Vagina (tissue), 2 donors: ENCODE results near the gene IGFN1.

ENCODE experiments used
- POLR2A ChIP-seq, 2 donors: fragments of 450-650 bp; IDR thresholded peaks; one replicate each; pipeline ENCODE4 v1.6.1; 2017; ENCODE audit warnings: antibody characterized with exemption in 2 of 2, mild to moderate bottlenecking in 2 of 2, moderate library complexity in 2 of 2
- TF ChIP-seq, protein P1 (sequence below), 3 experiments: fragments of 450-650 bp in 2 of 3; fragments of 200-600 bp in 1 of 3; sonication (generic) in 1 of 3; IDR thresholded peaks; one replicate each; pipeline ENCODE4 v1.5.1; 2017 to 2019; ENCODE audit warnings: antibody characterized with exemption in 3 of 3, mild to moderate bottlenecking in 2 of 3, moderate library complexity in 2 of 3

DNA sequence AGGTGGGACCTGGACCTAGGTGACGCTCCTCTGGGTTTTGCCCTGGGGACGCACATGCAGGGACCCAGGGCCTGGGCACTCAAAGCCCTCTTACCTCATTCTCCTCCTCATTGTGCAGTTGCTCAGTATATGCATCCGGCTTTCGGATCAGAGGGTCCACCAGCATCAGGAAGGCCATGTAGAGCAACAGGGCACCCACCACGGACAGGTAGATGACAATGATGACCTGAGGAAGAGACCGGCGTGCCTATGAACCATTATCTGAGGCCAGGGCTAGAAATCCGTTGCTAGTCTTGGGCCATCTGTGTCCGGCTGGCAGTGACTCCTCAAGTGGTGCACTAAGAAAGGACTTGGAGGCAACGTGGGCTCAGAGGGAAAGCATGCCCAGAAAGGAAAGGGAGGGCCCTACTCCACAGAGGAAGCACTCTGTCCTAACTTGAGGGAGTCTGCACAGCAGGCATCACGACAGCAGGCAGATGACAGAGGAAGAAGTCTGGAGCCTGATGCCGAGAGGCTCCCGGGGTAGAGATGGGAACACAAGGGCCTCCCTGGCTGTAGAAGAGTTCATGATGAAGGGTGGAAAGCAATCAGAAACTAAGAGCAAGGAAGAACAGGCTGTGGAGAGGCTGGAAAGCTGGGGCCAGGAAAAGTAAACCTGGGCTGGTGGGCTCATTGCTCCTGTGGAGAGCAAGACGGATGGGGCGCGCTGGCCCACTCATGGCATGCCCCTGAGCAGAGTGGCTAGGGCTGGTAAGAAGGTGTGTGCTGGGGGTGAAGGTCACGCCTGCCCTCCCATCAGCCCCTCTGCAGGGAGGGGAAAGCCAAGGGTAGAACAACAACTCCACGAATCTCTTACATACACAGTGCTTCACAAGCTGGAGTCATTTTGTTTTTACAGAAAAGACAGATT, 46.6 kb upstream of the IGFN1 start:
- no peak for TF ChIP-seq POLR2A (IDR thresholded peaks at IDR 0.05)
- TF ChIP-seq, protein P1, sequence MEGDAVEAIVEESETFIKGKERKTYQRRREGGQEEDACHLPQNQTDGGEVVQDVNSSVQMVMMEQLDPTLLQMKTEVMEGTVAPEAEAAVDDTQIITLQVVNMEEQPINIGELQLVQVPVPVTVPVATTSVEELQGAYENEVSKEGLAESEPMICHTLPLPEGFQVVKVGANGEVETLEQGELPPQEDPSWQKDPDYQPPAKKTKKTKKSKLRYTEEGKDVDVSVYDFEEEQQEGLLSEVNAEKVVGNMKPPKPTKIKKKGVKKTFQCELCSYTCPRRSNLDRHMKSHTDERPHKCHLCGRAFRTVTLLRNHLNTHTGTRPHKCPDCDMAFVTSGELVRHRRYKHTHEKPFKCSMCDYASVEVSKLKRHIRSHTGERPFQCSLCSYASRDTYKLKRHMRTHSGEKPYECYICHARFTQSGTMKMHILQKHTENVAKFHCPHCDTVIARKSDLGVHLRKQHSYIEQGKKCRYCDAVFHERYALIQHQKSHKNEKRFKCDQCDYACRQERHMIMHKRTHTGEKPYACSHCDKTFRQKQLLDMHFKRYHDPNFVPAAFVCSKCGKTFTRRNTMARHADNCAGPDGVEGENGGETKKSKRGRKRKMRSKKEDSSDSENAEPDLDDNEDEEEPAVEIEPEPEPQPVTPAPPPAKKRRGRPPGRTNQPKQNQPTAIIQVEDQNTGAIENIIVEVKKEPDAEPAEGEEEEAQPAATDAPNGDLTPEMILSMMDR (IDR thresholded peaks at IDR 0.05), result no peak
